GM04504 (cell line): Measurements from ENCODE around the gene COX6B1.
"Not testable (repeated sequence)": the region's sequence is repeated elsewhere in the genome, so short reads cannot be mapped to it uniquely, and the experiment has no call there.

Experiments used
- DNase-seq: peaks from one replicate; pipeline ENCODE4 v3.0.0-alpha.2; 2012; ENCODE audit warnings: low read depth

COX6B1 gene

GRCh38 chr19:35648017-35648961 lies at the start of gene COX6B1:
TSS of gene COX6B1 (plus strand) at chr19:35648323. CDS start at chr19:35651244, 2,921 bp downstream.
- peak; percentile 93 for DNase-seq

DNA sequence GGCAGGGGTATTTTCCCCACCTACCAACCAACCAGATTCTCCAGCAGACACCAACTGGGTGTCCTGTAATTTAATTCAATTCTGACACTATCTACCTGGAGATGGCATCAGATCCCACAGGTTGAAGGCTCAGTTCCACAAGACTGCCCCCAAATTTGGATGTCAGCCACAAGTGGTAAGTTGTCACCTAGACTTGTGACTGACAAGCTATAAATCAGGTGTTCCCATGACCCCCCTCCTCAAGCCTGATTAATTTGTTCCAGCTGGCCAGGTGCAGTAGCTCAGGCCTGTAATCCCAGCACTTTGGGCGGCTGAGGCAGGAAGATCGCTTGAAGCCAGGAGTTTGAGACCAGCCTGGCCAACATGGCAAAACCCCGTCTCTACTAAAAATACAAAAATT lies 46.2 kb upstream of the COX6B1 start:
- DNase-seq = no peak

- not testable (repeated sequence) for DNase-seq
Observed at GRCh38 chr19:35604436-35604835, 43.7 kb upstream of the COX6B1 start.

DNA sequence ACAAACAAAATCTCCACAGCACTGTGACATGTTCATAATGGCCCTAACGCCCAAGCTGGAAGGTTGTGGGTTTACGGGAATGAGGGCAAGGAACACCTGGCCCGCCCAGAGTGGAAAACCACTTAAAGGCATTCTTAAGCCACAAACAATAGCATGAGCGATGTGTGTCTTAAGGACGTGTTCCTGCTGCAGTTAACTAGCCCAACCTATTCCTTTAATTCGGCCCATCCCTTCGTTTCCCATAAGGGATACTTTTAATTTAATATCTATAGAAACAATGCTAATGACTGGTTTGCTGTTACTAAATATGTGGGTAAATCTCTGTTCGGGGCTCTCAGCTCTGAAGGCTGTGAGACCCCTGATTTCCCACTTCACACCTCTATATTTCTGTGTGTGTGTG lies 41.0 kb upstream of the COX6B1 start:
- DNase-seq = not testable (repeated sequence)

DNA sequence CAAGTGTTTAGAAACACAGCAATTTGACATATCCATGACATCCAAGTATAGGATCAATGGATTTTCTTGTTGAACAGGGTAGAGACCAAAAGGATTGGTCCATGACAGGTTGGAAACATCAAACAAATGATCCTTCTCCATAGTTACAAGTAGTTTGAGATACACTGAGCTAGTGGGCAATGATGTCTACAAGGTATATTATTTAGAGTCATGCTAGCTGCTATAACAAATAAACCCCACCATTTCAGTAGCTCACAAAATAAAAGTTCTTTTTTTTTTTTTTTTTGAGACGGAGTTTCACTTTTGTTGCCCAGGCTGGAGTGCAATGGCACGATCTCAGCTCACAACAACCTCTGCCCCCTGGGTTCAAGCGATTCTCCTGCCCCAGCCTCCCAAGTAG lies 40.5 kb upstream of the COX6B1 start:
- no peak for DNase-seq

- no peak for DNase-seq
Observed at GRCh38 chr19:35608251-35608650, 39.9 kb upstream of the COX6B1 start.

- DNase-seq = no peak
Observed at GRCh38 chr19:35609851-35610353, 38.2 kb upstream of the COX6B1 start.

- DNase-seq = no peak
Observed at GRCh38 chr19:35612224-35612558, 35.9 kb upstream of the COX6B1 start.

- peak; percentile 76 for DNase-seq
Observed at GRCh38 chr19:35612559-35613321, 35.4 kb upstream of the COX6B1 start, which contains the start of gene HAUS5. TSS of gene HAUS5 (plus strand) at chr19:35612735. CDS start at chr19:35612795, 60 bp downstream.

GRCh38 chr19:35613574-35613973 lies 34.5 kb upstream of the COX6B1 start:
- no peak for DNase-seq

GRCh38 chr19:35615036-35615435 lies 33.1 kb upstream of the COX6B1 start:
- no peak for DNase-seq

- no peak for DNase-seq
Observed at GRCh38 chr19:35618857-35619256, 29.3 kb upstream of the COX6B1 start.

GRCh38 chr19:35619290-35619923 lies 28.7 kb upstream of the COX6B1 start:
- no peak for DNase-seq

DNA sequence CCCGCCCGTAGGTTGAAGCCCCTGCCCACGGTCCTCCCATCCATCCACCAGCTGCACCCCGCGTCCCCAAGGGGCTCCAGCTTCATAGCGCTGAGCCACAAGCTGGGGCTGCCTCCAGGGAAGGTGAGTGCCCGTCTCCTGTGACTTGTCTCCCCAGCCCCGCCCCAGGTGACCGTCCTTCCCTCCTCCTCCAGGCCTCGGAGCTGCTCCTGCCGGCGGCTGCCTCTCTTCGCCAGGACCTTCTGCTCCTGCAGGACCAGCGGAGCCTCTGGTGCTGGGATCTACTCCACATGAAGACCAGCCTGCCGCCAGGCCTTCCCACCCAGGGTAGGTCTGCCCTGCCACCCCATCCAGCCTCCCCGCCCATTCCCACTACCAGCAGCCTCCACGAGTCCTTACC lies 28.1 kb upstream of the COX6B1 start:
- DNase-seq = no peak

GRCh38 chr19:35621708-35622107 lies 26.4 kb upstream of the COX6B1 start:
- DNase-seq = no peak

GRCh38 chr19:35622750-35623149 lies 25.4 kb upstream of the COX6B1 start:
- no peak for DNase-seq

GRCh38 chr19:35623327-35624010 lies 24.7 kb upstream of the COX6B1 start:
- DNase-seq = no peak

DNA sequence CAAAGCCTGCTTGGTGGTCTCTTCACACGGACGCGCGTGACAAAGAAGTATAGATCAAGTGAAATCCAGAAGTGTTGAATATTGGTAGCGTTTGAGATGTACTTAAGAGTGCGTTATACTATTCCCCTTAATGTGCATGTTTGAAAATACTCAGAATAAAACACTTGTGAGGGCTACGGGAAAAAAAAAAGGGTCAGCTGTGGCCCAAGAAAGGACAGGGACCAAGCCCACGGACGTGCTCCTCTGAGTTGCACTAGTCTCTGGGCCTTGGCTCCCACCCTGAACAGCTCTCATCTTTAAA lies 19.9 kb upstream of the COX6B1 start:
- no peak for DNase-seq

GRCh38 chr19:35628565-35629331 lies 19.4 kb upstream of the COX6B1 start, which contains the start of gene RBM42:
TSS of gene RBM42 (plus strand) at chr19:35629036. CDS start at chr19:35629154, 118 bp downstream.
- peak; percentile 99 for DNase-seq

- DNase-seq = no peak
Observed at GRCh38 chr19:35629332-35629633, 18.8 kb upstream of the COX6B1 start.

GRCh38 chr19:35633727-35634440 lies 14.2 kb upstream of the COX6B1 start:
- no peak for DNase-seq
